NCI-H128 (cell line): Measurements from ENCODE around the gene RBPJL.

ENCODE experiments used
- DNase-seq: peaks from one replicate; lab custom pipeline; 2025; ENCODE audit not compliant: unreplicated experiment; lab: John Stamatoyannopoulos, UW

RBPJL gene

GRCh38 chr20:45293041-45294002 lies 13.3 kb upstream of the RBPJL start:
- DNase-seq, result peak; percentile 72

- no peak for DNase-seq
Observed at GRCh38 chr20:45294003-45294368, 12.7 kb upstream of the RBPJL start.

DNA sequence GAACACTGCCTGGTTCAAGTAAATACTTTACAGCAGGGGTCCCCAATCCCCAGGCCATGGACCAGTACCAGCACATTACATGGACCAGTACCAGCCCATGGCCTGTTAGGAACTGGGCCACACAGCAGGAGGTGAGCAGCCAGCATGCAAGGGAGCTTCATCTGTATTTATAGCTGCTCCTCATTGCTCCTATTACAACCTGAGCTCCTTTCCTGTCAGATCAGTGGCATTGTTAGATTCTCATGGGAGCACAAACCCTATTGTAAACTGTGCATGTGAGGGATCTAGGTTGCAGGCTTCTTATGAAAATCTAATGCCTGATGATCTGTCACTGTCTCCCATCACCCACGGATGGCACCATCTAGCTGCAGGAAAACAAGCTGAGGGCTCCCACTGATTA lies 12.0 kb upstream of the RBPJL start:
- DNase-seq, result no peak

DNA sequence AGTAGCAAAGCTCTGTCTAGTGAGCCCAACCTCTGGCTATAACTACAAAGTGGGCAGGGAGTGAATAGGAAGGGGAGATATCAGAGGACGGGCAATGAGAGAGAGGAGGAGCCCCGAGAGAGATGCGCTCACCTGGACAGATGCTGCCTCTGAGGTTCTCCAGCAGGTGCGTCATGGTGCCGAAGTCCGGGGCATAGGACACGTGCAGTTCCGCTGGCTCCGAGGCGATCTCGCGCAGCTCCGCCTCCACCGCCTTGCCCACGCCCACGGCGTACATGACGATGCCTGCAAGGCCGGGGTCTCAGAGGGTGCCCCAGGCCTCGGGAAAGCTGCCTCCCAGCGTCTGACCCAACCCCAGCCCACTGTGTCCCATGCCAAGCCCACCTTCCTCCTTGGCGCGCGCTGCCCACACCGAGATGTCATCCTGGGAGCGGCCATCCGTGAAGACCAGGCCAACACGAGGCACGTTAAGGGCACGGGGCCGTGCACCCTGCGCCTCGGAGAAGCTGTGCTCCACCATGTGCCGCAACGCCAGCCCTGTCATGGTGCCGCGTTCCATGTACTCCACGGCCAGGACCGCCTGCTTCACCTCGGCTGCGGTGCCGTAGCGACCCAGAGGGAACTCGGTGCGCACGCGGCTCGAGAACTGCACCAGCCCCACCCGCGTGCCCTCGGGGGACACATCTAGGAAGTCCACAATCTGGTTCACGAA lies 8.7 kb upstream of the RBPJL start:
- no peak for DNase-seq

GRCh38 chr20:45299786-45300185 lies 6.9 kb upstream of the RBPJL start:
- DNase-seq, result no peak

DNA sequence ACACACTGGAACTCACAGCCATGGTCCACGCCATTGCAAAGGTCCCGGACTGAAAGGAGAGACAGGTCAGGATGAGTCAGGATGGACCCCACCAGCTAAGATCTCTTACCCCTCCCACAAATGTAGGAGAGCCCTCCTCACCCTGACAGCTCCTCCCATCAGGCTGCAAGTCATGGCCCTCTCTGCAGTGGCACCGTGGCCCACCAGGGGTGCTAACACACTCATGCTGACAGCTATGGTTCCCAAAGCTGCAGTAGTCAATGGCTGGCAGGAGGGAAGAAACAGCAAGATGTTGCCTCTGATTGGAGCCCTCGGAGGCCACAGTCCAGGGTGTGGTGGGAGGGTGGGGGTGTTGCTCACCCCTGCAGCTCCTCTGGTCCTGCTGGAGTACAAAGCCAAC lies 5.7 kb upstream of the RBPJL start:
- DNase-seq, result no peak

DNA sequence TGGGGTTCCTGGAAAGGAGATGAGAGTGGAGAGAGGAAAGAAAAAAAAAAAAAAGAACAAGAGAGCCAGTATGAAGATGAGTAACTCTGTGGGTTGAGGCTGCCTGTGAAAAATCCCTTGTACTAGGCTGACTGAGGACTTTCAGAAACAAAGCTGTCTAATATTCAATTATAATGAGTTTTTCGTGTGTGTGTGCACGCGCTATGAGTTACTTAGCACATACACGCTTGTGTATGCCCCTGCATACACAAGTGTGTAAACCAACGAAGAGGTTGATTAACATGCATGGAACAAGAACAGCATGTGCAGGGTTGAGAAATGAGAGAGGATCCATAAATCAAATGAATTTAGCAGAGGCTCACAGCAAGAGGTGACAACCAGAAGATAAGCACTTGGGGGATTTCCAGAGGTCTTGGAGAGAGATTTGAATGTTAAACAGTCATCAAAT lies 4.8 kb upstream of the RBPJL start:
- DNase-seq, result no peak

GRCh38 chr20:45303586-45304463 lies 2.8 kb upstream of the RBPJL start:
- no peak for DNase-seq

- DNase-seq, result no peak
Observed at GRCh38 chr20:45304464-45304999, 2.1 kb upstream of the RBPJL start.

DNA sequence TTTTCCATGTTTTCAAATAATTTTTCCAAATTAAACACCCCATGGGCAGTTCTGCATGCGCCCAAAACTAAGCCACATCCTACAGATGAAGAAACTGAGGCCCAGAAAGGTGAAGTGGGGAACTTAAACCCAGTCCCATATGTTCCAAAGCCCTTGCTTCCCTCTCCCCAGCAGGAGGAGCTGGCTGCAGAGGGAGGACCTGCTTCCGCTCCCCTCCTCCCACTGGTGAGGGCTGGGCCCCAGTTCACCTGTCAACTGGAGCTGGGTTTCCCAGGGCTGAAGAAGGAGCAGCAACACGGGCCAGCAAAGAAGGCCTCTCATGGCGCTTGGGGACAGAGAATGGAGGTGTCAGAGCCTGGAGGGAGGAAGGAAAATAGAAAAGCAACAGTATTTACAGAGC lies 1.4 kb upstream of the RBPJL start:
- DNase-seq, result no peak

- no peak for DNase-seq
Observed at GRCh38 chr20:45307076-45307640, 518 bp downstream of the RBPJL start.

- no peak for DNase-seq
Observed at GRCh38 chr20:45308117-45308778, 1.6 kb downstream of the RBPJL start, which contains the start of gene MATN4. TSS of gene MATN4 (minus strand) at chr20:45308299. CDS start at chr20:45305582, 2,717 bp downstream.

DNA sequence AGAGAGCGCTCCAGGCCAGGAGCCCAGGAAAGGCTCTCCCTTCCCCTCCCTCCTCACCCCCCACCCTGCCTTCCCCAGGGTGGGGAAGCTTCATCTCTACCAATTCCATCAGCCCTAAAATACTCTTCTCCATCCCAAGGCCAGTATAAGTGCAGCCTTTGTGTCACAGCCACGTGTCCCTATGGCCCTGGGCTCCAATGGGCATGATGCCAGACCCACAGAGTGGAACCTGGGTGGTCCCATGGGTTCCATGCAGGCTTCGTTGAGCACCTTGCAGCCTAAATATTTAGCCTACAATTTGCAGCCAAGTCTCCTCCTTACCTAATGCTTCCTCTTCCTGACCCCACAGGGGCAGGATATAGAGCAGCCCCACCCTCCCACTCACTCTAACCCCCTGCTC lies 2.4 kb downstream of the RBPJL start:
- no peak for DNase-seq

GRCh38 chr20:45311589-45312211 lies 5.1 kb downstream of the RBPJL start:
- no peak for DNase-seq

DNA sequence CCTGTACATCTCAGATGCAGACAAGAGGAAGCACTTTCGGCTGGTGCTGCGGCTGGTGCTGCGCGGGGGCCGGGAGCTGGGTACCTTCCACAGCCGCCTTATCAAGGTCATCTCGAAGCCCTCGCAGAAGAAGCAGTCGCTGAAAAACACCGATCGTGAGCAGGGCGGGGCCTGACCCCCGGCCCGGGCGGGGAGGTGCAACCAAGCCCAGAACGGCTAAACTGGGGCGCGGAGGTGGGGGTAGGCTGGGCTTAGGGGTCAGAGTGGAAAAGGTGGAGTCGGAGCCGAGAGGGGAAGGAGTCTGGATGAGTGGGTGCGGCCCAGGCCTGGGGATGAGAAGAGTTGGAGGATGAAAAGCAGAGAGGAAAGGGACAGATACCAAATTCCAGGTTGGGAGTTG lies 5.6 kb downstream of the RBPJL start:
- no peak for DNase-seq

GRCh38 chr20:45313065-45313695 lies 6.5 kb downstream of the RBPJL start:
- DNase-seq, result no peak

GRCh38 chr20:45313943-45314342 lies 7.3 kb downstream of the RBPJL start:
- no peak for DNase-seq

DNA sequence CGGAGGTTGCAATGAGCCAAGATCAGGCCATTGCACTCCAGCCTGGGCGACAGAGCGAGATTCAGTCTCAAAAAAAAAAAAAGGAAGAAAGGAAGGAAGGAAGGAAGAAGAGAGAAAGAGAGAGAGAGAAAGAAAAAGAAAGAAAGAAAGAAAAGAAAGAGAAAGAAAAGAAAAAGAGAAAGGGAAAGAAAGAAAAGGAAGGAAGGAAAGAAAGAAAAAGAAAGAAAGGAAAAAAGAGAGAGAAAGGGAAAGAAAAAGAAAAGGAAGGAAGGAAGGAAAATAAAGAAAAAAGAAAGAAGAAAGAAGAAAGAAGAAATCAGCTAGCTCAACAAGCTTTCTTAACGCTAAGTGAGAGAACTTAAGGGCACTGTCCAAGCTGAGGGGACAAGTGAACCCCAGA lies 9.0 kb downstream of the RBPJL start:
- DNase-seq, result no peak
